Measurements from ENCODE around the gene LIN7A.

DNA sequence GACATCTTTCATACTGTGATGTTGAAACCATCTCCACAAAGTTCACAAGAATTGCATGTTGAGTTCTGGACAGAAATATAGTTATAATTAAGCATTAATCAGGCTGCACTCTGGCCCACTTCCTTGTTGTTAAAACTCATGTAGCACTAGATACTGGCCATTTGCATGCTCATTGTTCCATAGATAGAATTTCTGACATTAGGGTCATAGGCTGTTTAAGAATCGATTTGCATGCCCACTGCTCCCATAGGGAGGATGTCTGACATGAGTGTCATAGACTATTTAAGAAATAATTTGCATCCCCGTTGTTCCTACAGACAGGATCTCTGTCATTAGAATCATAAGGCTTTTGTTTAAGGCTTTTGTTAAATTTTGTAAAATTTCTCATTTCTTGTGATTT lies 170.8 kb downstream of the LIN7A start:
- TF ChIP-seq, protein P1, sequence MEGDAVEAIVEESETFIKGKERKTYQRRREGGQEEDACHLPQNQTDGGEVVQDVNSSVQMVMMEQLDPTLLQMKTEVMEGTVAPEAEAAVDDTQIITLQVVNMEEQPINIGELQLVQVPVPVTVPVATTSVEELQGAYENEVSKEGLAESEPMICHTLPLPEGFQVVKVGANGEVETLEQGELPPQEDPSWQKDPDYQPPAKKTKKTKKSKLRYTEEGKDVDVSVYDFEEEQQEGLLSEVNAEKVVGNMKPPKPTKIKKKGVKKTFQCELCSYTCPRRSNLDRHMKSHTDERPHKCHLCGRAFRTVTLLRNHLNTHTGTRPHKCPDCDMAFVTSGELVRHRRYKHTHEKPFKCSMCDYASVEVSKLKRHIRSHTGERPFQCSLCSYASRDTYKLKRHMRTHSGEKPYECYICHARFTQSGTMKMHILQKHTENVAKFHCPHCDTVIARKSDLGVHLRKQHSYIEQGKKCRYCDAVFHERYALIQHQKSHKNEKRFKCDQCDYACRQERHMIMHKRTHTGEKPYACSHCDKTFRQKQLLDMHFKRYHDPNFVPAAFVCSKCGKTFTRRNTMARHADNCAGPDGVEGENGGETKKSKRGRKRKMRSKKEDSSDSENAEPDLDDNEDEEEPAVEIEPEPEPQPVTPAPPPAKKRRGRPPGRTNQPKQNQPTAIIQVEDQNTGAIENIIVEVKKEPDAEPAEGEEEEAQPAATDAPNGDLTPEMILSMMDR (IDR thresholded peaks at IDR 0.05; ENCODE audit: insufficient read depth, low read length, poor library complexity, severe bottlenecking): no peak
- TF ChIP-seq EZH2phosphoT487 (conservative IDR thresholded peaks at IDR 0.05; ENCODE audit: low read length): no peak

Measured in SU-DHL-6 (cell line).